ENCODE data around the gene PRCC. TPM values are rescaled to one million over a fixed set of nuclear protein-coding genes. Genes with fewer than 3 reads are reported as not detected.

The PRCC gene
- total and polyA plus RNA-seq, 12 donors, result 35.9 to 137 (median 58.7) TPM

GRCh38 chr1:156815307-156815826 is 48.0 kb downstream of the PRCC start:
- Histone ChIP-seq H3K36me3 (replicated peaks in 1 of 2) (no peaks in the 10 kb centered on the region), H3K9me3 (replicated peaks in 1 of 3) (no peaks in the 10 kb centered on the region), H3K27me3 (no peaks in the 10 kb centered on the region), H3K27ac (peak overlapping the region in 3 of 5 donors; percentile 29 to 90 (median 81)), H3K4me3 (no peak overlapping the region), H3K4me1 (replicated peaks in 1 of 2) (peaks cover 12 to 22% of the 10 kb centered on the region in 2 donors)
- intact Hi-C loops (cut with DNase I), result no loop called here
- 55 to 65% (median 61%) methylated on average over 5 of the region's 5 CpGs for WGBS, 4 donors
- DNase-seq, result peak in 6 of 7 donors; percentile 30 to 85 (median 57)
- TF ChIP-seq POLR2A (IDR thresholded peaks at IDR 0.05) (no peak), CTCF (IDR thresholded peaks at IDR 0.05) (peak in 1 of 6 experiments; percentile 12)

- TF ChIP-seq POLR2A (IDR thresholded peaks at IDR 0.05), result no peak
- no peak for TF ChIP-seq CTCF (IDR thresholded peaks at IDR 0.05)
- Histone ChIP-seq H3K4me1 (replicated peaks in 1 of 2) (peaks cover 12 to 22% of the 10 kb centered on the region in 2 donors), H3K4me3 (no peak overlapping the region), H3K9me3 (replicated peaks in 1 of 3) (no peaks in the 10 kb centered on the region), H3K27ac (peak overlapping the region in 3 of 5 donors; percentile 54 to 90 (median 81)), H3K27me3 (no peaks in the 10 kb centered on the region), H3K36me3 (replicated peaks in 1 of 2) (no peaks in the 10 kb centered on the region)
- intact Hi-C loops (cut with DNase I), result no loop called here
- WGBS, 4 donors, result 64 to 83% (median 74%) methylated on average over 4 to 10 of the region's 10 CpGs
- DNase-seq, result no peak
Observed at GRCh38 chr1:156815961-156816422, 48.7 kb downstream of the PRCC start.

- intact Hi-C loops (cut with DNase I), result no loop called here
- H3K27ac ChIP-seq, result peak within 1 kb of the TSS in 3 of 5 donors; percentile 54 to 90 (median 81)
- DNase-seq, result peak in 6 of 7 donors; percentile 34 to 82 (median 51)
- peaks cover 12 to 22% of the 10 kb centered on the region in 2 donors for H3K4me1 ChIP-seq (replicated peaks in 1 of 2)
- no peaks in the 10 kb centered on the region for H3K27me3 ChIP-seq
- TF ChIP-seq POLR2A (IDR thresholded peaks at IDR 0.05), result no peak
- no peak for TF ChIP-seq CTCF (IDR thresholded peaks at IDR 0.05)
- no peaks in the 10 kb centered on the region for H3K36me3 ChIP-seq (replicated peaks in 1 of 2)
- no peak within 1 kb of the TSS for H3K4me3 ChIP-seq
- 49 to 76% (median 56%) methylated on average over 9 to 10 of the region's 10 CpGs for WGBS, 4 donors
- no peaks in the 10 kb centered on the region for H3K9me3 ChIP-seq (replicated peaks in 1 of 3)
Observed at GRCh38 chr1:156816561-156817328, 49.4 kb downstream of the PRCC start, which contains the start of gene SH2D2A. Gene SH2D2A, minus strand, starts transcription at chr1:156816848. Its CDS starts 140 bp downstream, at chr1:156816708.

GRCh38 chr1:156821801-156822200 is 54.5 kb downstream of the PRCC start:
- intact Hi-C loops (cut with DNase I), result no loop called here
- no peak for DNase-seq
- 69 to 77% (median 73%) methylated on average over 4 of the region's 4 CpGs for WGBS, 4 donors
- H3K4me3 ChIP-seq, result no peak overlapping the region
- H3K27me3 ChIP-seq, result no peaks in the 10 kb centered on the region
- H3K36me3 ChIP-seq (replicated peaks in 1 of 2), result no peaks in the 10 kb centered on the region
- no peaks in the 10 kb centered on the region for H3K4me1 ChIP-seq (replicated peaks in 1 of 2)
- H3K9me3 ChIP-seq (replicated peaks in 1 of 3), result no peaks in the 10 kb centered on the region
- TF ChIP-seq POLR2A (IDR thresholded peaks at IDR 0.05) (no peak), CTCF (IDR thresholded peaks at IDR 0.05) (no peak)
- no peak overlapping the region for H3K27ac ChIP-seq

All from adrenal gland (tissue), 12 donors.